Neural crest cell (in vitro differentiated cells): ENCODE results near the gene GNAQ. TPM values are rescaled to one million over a fixed set of nuclear protein-coding genes. Genes with fewer than 3 reads are reported as not detected.

Experiments used
- DNase-seq: peaks from one replicate; pipeline ENCODE4 v3.0.0; 2021; ENCODE audit warnings: low read depth, mixed read lengths, low spot score
- H3K27ac Mint-ChIP-seq: one replicate; pipeline ENCODE4 v1.8.0; 2021; ENCODE audit warnings: mild to moderate bottlenecking, mixed read lengths; ENCODE audit not compliant: unreplicated experiment
- H3K27me3 Mint-ChIP-seq: 2 replicates; pipeline ENCODE4 v1.8.0; 2021; ENCODE audit warnings: low read depth, mild to moderate bottlenecking, mixed read lengths
- H3K36me3 Mint-ChIP-seq: 2 replicates; pipeline ENCODE4 v1.8.0; 2021; ENCODE audit warnings: low read depth, mild to moderate bottlenecking, mixed read lengths
- H3K4me1 Mint-ChIP-seq: 2 replicates; pipeline ENCODE4 v1.8.0; 2021; ENCODE audit warnings: mixed read lengths
- H3K4me3 Mint-ChIP-seq: one replicate; pipeline ENCODE4 v1.8.0; 2021; ENCODE audit warnings: mild to moderate bottlenecking, mixed read lengths
- H3K9me3 Mint-ChIP-seq: 2 replicates; pipeline ENCODE4 v1.8.0; 2021; ENCODE audit warnings: mixed read lengths
- CTCF ChIP-seq: fragments of 200-600 bp; sonication (generic); conservative IDR thresholded peaks from 2 replicates; pipeline ENCODE4 v1.5.0; 2021; ENCODE audit warnings: antibody characterized with exemption, mild to moderate bottlenecking
- total RNA-seq: library from RNA; stranded (reverse); gene quantifications from 2 replicates; pipeline ENCODE4 v1.2.1, GENCODE V29; 2021

The GNAQ gene
- total RNA-seq, 1 donor from 2014 or later: 53.3 TPM

- Mint-ChIP-seq H3K4me1 (peaks cover 50% of the 10 kb centered on the region), H3K4me3 (no peak overlapping the region), H3K27ac (no peak overlapping the region), H3K27me3 (no peaks in the 10 kb centered on the region), H3K9me3 (no peaks in the 10 kb centered on the region), H3K36me3 (no peaks in the 10 kb centered on the region)
- no peak for DNase-seq
- no peak for TF ChIP-seq CTCF
Measured at GRCh38 chr9:77980622-77981021, 51.0 kb downstream of the GNAQ start.

GRCh38 chr9:77978086-77978781, 53.4 kb downstream of the GNAQ start:
- H3K4me1 Mint-ChIP-seq: peaks cover 59% of the 10 kb centered on the region
- H3K27ac Mint-ChIP-seq: no peak overlapping the region
- no peak overlapping the region for H3K4me3 Mint-ChIP-seq
- TF ChIP-seq CTCF: no peak
- DNase-seq: no peak
- no peaks in the 10 kb centered on the region for H3K27me3 Mint-ChIP-seq
- H3K9me3 Mint-ChIP-seq: no peaks in the 10 kb centered on the region
- H3K36me3 Mint-ChIP-seq: no peaks in the 10 kb centered on the region

- Mint-ChIP-seq H3K9me3 (no peaks in the 10 kb centered on the region), H3K4me1 (peaks cover 59% of the 10 kb centered on the region), H3K36me3 (no peaks in the 10 kb centered on the region), H3K27me3 (no peaks in the 10 kb centered on the region), H3K4me3 (peak overlapping the region; percentile 3), H3K27ac (peak overlapping the region; percentile 23)
- peak; percentile 31 for DNase-seq
- peak; percentile 57 for TF ChIP-seq CTCF
Measured at GRCh38 chr9:77977210-77977611, 54.4 kb downstream of the GNAQ start.

GRCh38 chr9:77975806-77976205, 55.8 kb downstream of the GNAQ start:
- peaks cover 10% of the 10 kb centered on the region for H3K36me3 Mint-ChIP-seq
- no peaks in the 10 kb centered on the region for H3K9me3 Mint-ChIP-seq
- H3K27ac Mint-ChIP-seq: peak overlapping the region; percentile 48
- no peak for DNase-seq
- no peak for TF ChIP-seq CTCF
- peaks cover 48% of the 10 kb centered on the region for H3K4me1 Mint-ChIP-seq
- no peaks in the 10 kb centered on the region for H3K27me3 Mint-ChIP-seq
- no peak overlapping the region for H3K4me3 Mint-ChIP-seq

GRCh38 chr9:77975036-77975435, 56.6 kb downstream of the GNAQ start:
- H3K27me3 Mint-ChIP-seq: no peaks in the 10 kb centered on the region

More at GRCh38 chr9:77975036-77975435, 56.6 kb downstream of the GNAQ start:
- DNase-seq: no peak
- no peak for TF ChIP-seq CTCF
- Mint-ChIP-seq H3K36me3 (peaks cover 18% of the 10 kb centered on the region), H3K4me1 (peaks cover 40% of the 10 kb centered on the region), H3K27ac (no peak overlapping the region), H3K4me3 (no peak overlapping the region), H3K9me3 (no peaks in the 10 kb centered on the region)
